ENCODE results near the gene TXNRD1.

The TXNRD1 gene

GRCh38 chr12:104339663-104340062 is 124.1 kb downstream of the TXNRD1 start:
- TF ChIP-seq CTCF (conservative IDR thresholded peaks at IDR 0.05): no peak
- H3K27ac ChIP-seq: no peak overlapping the region

GRCh38 chr12:104340177-104340576 is 124.6 kb downstream of the TXNRD1 start:
- TF ChIP-seq CTCF (conservative IDR thresholded peaks at IDR 0.05): no peak
- no peak overlapping the region for H3K27ac ChIP-seq

GRCh38 chr12:104340925-104341611 is 125.5 kb downstream of the TXNRD1 start:
- no peak for TF ChIP-seq CTCF (conservative IDR thresholded peaks at IDR 0.05)
- no peak overlapping the region for H3K27ac ChIP-seq

- no peak overlapping the region for H3K27ac ChIP-seq
- TF ChIP-seq CTCF (conservative IDR thresholded peaks at IDR 0.05): no peak
Measured at GRCh38 chr12:104342147-104342546, 126.6 kb downstream of the TXNRD1 start.

GRCh38 chr12:104342635-104343249 is 127.2 kb downstream of the TXNRD1 start:
- no peak overlapping the region for H3K27ac ChIP-seq
- no peak for TF ChIP-seq CTCF (conservative IDR thresholded peaks at IDR 0.05)

GRCh38 chr12:104344682-104345081 is 129.1 kb downstream of the TXNRD1 start:
- no peak for TF ChIP-seq CTCF (conservative IDR thresholded peaks at IDR 0.05)
- no peak overlapping the region for H3K27ac ChIP-seq

GRCh38 chr12:104345234-104346066 is 129.9 kb downstream of the TXNRD1 start:
- no peak overlapping the region for H3K27ac ChIP-seq

More at GRCh38 chr12:104345234-104346066, 129.9 kb downstream of the TXNRD1 start:
- no peak for TF ChIP-seq CTCF (conservative IDR thresholded peaks at IDR 0.05)

Data from VCaP (cell line).